WERI-Rb-1 (cell line): ENCODE measurements around the gene LSM7.

ENCODE experiments used
- DNase-seq: peaks from one replicate; pipeline ENCODE4 v3.0.0-alpha.2; 2020
- H3K27ac ChIP-seq: fragments of 250-450 bp; sonication (Bioruptor Pico); 2 replicates; pipeline ENCODE4 v1.5.1; 2020; ENCODE audit warnings: mild to moderate bottlenecking, moderate library complexity
- H3K27me3 ChIP-seq: fragments of 250-450 bp; sonication (Bioruptor Pico); 2 replicates; pipeline ENCODE4 v1.5.1; 2021; ENCODE audit warnings: mild to moderate bottlenecking, low read depth, moderate library complexity; ENCODE audit not compliant: insufficient read depth, severe bottlenecking
- H3K36me3 ChIP-seq: fragments of 250-450 bp; sonication (Bioruptor Pico); 2 replicates; pipeline ENCODE4 v1.5.1; 2020; ENCODE audit warnings: mild to moderate bottlenecking, moderate library complexity
- H3K4me3 ChIP-seq: 2 replicates; pipeline ENCODE4 v1.5.1; 2011; ENCODE audit warnings: low read depth, mild to moderate bottlenecking, control low read depth, low read length
- H3K9me3 ChIP-seq: fragments of 250-450 bp; sonication (Bioruptor Pico); 2 replicates; pipeline ENCODE4 v1.5.1; 2021; ENCODE audit warnings: mild to moderate bottlenecking, moderate library complexity; ENCODE audit not compliant: severe bottlenecking
- TF ChIP-seq, protein P1 (sequence below): IDR thresholded peaks from 2 replicates; pipeline ENCODE4 v1.5.1; 2011; ENCODE audit warnings: low read depth, mild to moderate bottlenecking, control low read depth, inconsistent platforms, low read length

The LSM7 gene

GRCh38 chr19:2315121-2315817 is 13.1 kb downstream of the LSM7 start:
- Histone ChIP-seq H3K4me3 (no peak overlapping the region), H3K9me3 (peaks cover 9% of the 10 kb centered on the region), H3K36me3 (no peaks in the 10 kb centered on the region), H3K27ac (no peak overlapping the region), H3K27me3 (no peaks in the 10 kb centered on the region)
- TF ChIP-seq, protein P1, sequence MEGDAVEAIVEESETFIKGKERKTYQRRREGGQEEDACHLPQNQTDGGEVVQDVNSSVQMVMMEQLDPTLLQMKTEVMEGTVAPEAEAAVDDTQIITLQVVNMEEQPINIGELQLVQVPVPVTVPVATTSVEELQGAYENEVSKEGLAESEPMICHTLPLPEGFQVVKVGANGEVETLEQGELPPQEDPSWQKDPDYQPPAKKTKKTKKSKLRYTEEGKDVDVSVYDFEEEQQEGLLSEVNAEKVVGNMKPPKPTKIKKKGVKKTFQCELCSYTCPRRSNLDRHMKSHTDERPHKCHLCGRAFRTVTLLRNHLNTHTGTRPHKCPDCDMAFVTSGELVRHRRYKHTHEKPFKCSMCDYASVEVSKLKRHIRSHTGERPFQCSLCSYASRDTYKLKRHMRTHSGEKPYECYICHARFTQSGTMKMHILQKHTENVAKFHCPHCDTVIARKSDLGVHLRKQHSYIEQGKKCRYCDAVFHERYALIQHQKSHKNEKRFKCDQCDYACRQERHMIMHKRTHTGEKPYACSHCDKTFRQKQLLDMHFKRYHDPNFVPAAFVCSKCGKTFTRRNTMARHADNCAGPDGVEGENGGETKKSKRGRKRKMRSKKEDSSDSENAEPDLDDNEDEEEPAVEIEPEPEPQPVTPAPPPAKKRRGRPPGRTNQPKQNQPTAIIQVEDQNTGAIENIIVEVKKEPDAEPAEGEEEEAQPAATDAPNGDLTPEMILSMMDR: no peak
- no peak for DNase-seq

DNA sequence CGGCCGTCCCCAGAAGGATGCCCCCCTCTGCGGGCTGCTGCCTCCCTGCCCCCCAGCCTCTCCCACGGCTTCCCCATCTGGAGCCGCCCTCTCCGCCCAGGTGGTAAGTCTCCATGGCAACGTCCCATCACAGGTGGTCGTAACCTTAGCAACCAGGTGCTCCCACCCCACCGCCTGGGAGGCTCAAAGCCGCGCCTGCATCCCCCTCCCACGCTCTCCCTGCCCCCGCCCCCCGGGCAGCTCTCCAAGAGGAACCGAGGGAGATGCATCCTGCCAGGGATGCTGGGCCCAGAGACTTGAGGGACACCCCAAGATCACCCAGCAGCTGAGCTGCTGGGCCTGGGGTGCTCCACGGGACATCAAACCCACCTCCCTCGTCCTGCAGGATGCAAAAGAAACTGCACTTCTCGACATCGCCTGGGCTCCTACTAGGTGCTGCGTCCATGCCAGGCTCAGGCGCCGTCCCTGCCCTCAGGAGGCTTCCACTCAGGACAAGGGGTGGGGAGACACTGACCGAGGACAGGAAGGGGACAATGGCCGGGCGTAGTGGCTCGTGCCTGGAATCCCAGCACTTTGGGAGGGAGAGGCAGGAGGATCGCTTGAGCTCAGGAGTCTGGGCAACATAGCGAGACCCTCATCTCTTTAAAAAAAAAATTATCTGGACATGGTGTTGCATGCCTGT is 15.4 kb downstream of the LSM7 start:
- Histone ChIP-seq H3K36me3 (no peaks in the 10 kb centered on the region), H3K27me3 (no peaks in the 10 kb centered on the region), H3K9me3 (peaks cover 9% of the 10 kb centered on the region), H3K4me3 (no peak overlapping the region), H3K27ac (no peak overlapping the region)
- no peak for DNase-seq
- TF ChIP-seq, protein P1: no peak

- Histone ChIP-seq H3K27me3 (no peaks in the 10 kb centered on the region), H3K4me3 (no peak overlapping the region), H3K9me3 (peaks cover 9% of the 10 kb centered on the region), H3K27ac (no peak overlapping the region), H3K36me3 (no peaks in the 10 kb centered on the region)
- no peak for DNase-seq
- TF ChIP-seq, protein P1: no peak
These were observed 17.3 kb downstream of the LSM7 start for GRCh38 chr19:2311093-2311492.

DNA sequence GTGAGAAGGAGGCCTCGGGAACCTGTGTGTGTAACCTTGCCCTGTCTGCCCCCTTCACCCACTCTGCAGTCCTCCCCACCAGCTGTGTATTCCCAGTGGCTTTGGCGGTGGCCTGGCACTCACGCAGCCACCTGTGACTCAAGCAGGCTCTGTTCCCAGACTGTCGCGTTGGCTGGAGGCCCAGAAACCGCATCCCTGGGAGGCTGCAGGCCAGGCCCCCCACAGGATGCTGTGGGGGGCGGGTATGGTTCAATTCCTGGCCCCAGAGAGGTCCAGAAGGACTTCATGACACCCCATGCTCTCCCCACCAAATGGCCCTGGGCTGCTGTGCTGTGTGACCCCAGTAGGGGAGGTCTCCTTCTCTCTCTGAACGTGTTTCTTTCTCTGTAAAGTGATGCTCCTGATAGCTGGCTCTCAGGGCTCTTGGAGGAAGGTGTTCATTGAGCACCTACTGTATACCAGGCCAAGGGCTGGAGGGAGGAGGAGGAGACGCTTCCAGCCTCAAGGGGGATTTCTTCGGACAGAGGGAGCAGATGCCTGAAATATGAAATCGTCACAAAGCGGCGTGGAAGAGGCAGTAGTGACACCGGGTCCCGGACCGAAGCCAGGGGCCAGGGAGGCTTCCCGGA is 18.5 kb downstream of the LSM7 start:
- H3K9me3 ChIP-seq: peaks cover 9% of the 10 kb centered on the region
- H3K36me3 ChIP-seq: no peaks in the 10 kb centered on the region
- no peaks in the 10 kb centered on the region for H3K27me3 ChIP-seq
- TF ChIP-seq, protein P1: no peak
- no peak for DNase-seq
- H3K4me3 ChIP-seq: no peak overlapping the region
- no peak overlapping the region for H3K27ac ChIP-seq

DNA sequence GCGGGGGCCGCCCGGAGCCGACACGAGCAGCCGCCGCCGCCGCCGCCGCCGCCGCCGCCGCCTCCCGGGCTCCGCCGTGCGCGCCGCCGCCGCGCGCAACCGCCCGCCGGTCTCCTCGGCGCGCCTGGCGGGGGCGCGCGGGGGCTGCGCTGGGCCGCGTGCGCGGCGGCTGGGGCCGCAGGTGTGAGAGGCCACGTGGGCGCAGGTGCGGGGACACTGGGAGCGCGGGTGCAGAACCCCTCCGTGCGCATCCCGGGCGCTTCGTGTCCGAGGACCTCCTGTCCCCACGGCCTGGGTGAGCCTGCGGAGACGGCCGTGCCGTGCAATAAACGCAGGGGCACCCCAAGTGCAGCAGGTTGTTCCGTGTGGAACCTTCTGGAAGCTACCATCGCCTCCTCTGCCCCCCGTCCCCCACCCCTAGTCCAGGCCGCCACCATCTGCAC is 20.3 kb downstream of the LSM7 start, which contains the start of gene LINGO3:
Gene LINGO3, minus strand, starts transcription at position 41 of the 443 bp plus-strand sequence. CDS start 16,378 bp downstream, outside the sequence.
- DNase-seq: no peak
- Histone ChIP-seq H3K27me3 (no peaks in the 10 kb centered on the region), H3K4me3 (no peak within 1 kb of the TSS), H3K9me3 (peaks cover 7% of the 10 kb centered on the region), H3K36me3 (no peaks in the 10 kb centered on the region), H3K27ac (no peak within 1 kb of the TSS)
- TF ChIP-seq, protein P1: no peak
